GM12892 (cell line): Measurements from ENCODE around the gene ACOT7.

Experiments used
- POLR2A ChIP-seq: IDR thresholded peaks from 2 replicates; pipeline ENCODE4 v1.6.1; 2011; ENCODE audit warnings: low read depth, low read length, control low read depth
- POLR2AphosphoS5 ChIP-seq: IDR thresholded peaks from 2 replicates; pipeline ENCODE4 v1.6.1; 2011; ENCODE audit warnings: low read depth, low read length, control low read depth
- TAF1 ChIP-seq: IDR thresholded peaks from 2 replicates; pipeline ENCODE4 v1.6.1; 2011; ENCODE audit warnings: low read depth, mild to moderate bottlenecking, control low read depth, low read length, borderline replicate concordance

DNA sequence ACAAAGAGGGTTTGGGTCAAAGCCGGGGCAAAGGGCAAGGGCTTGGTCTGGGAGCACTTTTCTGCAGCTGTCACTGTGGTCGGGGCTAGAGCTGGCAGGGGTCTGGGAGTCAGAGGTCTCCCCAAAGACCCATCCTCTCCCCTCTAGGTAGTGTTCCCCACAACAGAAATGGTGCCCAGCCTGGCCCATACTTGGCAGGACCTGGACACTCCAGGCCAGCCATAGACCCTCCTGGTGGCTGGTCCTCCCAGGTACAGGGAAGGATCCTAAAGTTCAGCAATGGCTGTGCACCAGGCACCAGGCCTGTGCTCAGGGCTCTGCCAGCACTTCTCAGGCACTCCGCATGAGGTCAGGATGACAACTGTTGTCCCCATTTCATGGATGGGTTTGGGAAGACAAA is 42.0 kb upstream of the ACOT7 start:
- TF ChIP-seq TAF1 (no peak), POLR2AphosphoS5 (no peak), POLR2A (no peak)
